Inferior parietal cortex (tissue), 1 donor: ENCODE data around the gene CTNND2.
"Not testable (repeated sequence)": the region's sequence is repeated elsewhere in the genome, so short reads cannot be mapped to it uniquely, and the experiment has no call there.

Source experiments
- DNase-seq: peaks from one replicate; pipeline ENCODE4 v3.0.0-alpha.2; 2016; ENCODE audit errors: extremely low spot score

Gene CTNND2

DNA sequence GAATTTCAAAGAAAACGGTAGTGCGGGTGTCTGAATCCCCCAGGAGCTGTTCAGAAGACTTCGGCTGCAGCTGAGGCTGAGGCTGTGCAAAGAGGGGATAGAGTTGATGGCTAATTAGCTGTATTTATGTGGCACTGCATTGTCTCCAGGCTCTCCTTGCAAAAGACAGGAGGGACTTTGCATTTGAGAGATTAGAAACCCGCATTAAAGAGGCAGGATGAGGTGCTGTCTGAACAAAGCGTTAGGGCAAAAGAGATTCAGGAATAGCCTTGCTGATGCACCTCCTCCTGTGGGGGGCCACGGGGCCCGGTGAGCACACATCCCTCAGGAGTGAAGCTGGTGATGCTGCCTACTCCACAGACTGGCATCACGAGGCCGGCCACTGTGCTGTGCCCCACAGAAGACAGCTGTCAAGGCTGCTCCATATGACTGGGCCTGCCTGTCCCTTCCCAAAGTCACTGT, 799.6 kb downstream of the CTNND2 start:
- peak; percentile 27 for DNase-seq

GRCh38 chr5:11104210-11104609, 800.0 kb downstream of the CTNND2 start:
- peak; percentile 53 for DNase-seq

GRCh38 chr5:11084111-11084510, 820.1 kb downstream of the CTNND2 start:
- no peak for DNase-seq

DNA sequence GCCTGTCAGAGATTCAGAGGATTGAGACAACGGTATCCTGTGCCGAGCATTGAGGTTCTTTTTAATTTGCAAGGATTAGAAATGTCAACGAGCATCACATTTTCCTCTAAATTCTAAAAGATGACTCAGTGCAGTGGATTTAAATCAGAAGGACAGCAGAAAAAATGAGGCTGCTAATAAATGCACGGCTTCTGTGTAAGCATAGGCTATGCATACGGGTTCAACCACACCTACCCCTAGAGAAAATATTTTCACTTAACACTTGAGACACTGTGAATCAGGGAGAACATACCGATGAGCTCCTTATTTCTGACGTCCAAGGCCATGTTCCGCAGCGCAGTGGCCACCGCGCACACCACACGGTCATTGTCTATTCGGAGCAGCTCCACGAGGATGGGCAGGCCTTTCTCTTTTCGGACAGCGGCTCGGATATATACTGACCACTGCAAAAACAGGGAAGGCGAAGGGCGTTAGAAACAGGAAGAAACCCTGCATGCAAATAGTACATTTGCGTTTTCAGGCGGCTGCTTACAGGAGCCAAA, 821.8 kb downstream of the CTNND2 start:
- DNase-seq: no peak

DNA sequence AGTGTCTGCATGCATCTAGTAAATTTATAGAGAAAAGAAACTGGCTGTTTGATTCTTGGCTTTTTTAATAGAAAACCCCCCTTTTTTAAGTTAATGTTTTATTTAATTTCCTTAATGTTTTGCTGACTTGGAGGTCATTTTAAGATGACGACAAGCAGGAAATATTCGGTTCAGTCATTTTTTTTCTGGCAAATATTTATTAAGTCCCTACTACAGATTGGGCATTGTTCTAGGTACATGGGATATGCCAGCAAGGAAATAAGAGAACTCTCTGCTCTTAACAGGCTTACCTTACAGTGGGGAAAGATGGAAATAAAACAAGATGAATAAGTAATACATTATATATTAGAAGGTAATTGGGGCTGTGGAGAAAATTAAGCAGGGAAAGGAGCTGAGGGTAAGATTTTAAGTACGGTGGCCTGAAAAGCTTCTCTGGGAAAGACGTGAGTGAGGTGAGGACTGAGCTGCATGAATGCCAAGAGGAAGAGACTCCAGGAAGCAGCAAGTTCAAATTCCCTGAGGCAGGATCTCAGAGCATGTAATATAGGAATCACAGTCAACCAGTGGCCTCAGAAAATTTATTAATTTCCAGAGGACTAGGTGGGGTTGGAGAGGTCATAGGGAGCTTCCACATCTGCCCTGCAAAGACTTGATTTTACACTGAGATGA, 827.2 kb downstream of the CTNND2 start:
- DNase-seq: no peak

- DNase-seq: peak; percentile 26
These were observed 829.0 kb downstream of the CTNND2 start for GRCh38 chr5:11075035-11075805.

GRCh38 chr5:11072568-11072967, 831.7 kb downstream of the CTNND2 start:
- no peak for DNase-seq

GRCh38 chr5:11072076-11072475, 832.2 kb downstream of the CTNND2 start:
- DNase-seq: no peak

DNA sequence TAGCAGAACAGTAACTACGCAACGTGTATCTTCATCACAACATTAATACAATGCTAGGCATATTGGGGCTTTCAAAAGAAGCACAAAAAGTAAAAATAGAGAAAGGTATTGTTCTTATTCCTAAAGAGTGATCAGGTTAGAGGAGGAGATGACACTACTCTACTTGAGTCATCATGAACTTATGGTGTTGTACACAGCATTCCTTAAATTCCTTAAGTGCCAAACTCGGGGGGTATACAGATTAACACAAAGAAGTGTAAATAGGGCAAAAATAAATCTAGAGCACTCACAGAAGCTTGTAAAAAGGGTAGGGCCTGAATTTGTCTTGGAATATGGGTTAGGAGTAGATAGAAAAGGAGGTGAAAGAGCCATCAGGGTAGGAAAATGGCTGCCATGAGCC, 835.2 kb downstream of the CTNND2 start:
- no peak for DNase-seq

GRCh38 chr5:11065723-11066122, 838.5 kb downstream of the CTNND2 start:
- DNase-seq: not testable (repeated sequence)

GRCh38 chr5:11064763-11065450, 839.3 kb downstream of the CTNND2 start:
- DNase-seq: no peak

GRCh38 chr5:11062397-11062796, 841.8 kb downstream of the CTNND2 start:
- DNase-seq: no peak

- no peak for DNase-seq
These were observed 847.7 kb downstream of the CTNND2 start for GRCh38 chr5:11056560-11056959.

DNA sequence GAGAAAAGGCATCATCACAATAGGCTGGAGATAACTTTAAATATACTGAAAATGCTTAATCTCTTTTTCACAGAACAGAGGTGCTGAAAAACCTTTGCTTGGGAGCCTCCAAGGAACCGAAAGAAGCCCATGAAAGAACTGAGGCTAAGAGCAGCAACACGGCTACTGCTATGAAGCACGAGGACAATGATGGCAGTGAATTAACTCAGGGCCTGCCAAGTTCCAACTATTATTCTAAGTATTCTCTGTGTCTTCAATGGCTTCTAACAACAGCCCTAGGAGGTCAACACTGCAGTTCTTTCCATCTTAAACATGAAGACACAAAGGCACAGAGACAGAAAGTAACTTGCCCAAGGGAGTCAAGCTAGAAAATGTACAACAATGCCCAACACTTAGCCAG, 850.2 kb downstream of the CTNND2 start:
- no peak for DNase-seq

DNA sequence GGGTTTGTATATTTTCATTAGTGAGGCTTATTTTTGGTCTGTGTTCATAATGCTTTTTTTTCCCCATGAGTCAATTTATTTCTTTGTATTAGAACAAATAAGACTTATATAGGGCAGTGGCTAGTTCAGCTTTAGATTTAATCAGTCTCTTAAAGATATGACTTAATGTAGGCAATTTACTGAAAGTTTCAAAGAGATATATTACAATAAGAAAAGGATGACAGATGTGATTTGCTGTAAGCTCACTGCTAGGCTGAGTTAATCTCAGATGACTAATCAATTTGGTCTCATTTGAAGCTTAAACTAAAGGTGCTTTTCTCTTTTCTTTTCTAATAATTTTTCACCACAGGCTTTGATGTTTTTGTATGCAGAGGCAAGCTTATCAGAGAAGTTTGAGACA, 851.4 kb downstream of the CTNND2 start:
- no peak for DNase-seq

DNA sequence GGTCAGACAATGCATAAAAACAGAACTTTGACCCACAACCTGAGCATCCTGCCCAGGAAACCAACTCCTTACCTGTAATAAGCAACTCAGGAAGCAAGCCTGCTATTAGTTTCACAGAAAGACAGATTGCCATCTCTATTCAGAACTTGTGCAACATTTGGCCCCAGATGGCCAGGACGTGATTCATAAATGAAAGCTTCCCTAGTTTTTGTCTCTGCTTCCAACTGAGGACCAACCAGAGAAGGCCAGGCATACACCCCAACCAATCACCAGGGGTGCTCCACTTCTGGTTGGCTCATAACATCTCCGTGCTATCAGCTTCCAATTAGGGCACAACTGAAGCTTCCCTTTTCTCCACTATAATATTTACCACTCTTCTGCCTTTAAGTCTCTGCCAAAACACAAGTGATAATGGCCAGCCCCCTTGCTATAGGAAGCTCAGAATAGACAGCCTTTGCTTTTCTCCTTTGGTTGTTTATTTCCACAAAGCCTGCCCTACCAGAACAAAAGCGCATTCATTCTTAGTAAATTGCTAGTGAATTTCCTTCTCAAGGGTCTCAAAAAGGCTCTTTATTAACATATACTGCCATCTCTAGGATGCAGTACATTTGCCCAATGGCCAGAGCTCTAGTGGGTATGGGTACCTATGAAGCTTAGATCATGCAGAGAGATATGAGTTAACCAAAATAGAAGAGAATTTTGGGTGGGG, 853.5 kb downstream of the CTNND2 start:
- peak; percentile 30 for DNase-seq

- DNase-seq: no peak
These were observed 855.5 kb downstream of the CTNND2 start for GRCh38 chr5:11048760-11049159.

DNA sequence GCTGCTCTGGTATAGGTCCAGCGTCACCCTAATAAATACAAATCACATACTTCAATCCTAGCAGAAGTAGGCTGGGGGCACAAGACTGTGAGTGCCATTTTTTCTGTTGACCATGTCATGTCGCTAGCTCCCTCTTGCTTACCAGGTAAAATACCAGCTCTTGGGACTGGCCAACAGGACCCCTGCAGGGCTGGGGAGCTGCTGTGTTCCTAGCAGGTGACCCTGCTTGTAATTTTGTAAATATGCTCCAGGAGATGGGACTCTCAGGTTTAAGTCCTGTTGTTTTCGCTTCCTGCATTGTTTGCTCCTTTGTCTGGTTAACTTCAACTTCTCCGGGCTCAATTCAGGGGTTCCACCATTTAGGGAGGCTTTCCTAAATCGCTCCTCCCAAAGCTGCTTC, 856.6 kb downstream of the CTNND2 start:
- DNase-seq: no peak

DNA sequence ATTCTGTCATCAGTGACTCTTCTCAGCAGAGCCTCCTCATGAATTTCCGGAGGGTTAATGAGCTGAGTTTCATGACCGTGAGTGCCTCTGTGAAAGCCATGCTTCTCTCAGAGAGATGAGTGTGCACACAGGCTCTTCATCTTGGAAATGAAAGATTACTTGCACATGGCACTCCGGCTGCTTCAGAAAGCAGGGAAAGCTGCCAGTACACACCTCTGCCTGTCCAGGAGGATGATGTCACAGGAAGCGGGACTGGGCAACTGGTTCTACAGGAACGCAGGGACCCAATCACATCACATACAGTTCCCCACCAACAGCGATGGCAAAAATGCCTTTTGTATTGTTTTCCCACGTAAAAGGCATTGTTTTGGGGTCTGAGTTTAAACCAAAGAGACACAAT, 857.2 kb downstream of the CTNND2 start:
- DNase-seq: no peak

GRCh38 chr5:11046160-11046559, 858.1 kb downstream of the CTNND2 start:
- no peak for DNase-seq

- no peak for DNase-seq
These were observed 858.8 kb downstream of the CTNND2 start for GRCh38 chr5:11045411-11045810.

DNA sequence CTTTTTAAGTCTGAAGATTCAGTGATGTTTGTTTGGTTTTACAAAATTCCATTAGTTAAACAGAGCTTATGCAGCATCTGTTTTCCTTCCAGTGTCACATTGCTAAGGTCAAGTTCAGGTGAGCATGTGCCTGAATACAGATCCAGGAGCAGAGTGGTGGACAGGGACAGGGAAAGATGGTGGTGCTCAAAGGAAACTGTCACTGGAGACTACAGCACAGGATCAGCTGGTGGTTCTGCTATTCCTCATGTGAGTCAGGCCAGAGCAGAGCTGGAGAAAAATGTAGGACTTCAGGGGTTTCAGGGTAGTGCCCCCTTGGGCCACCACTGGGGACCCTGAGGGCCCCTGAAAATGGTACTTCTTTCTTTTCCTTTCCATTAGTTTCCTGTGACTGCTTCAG, 859.7 kb downstream of the CTNND2 start:
- DNase-seq: no peak
